COLO829 (cell line): Measurements from ENCODE around the gene MTCH1.

Experiments used
- DNase-seq: peaks from one replicate; pipeline ENCODE4 v3.0.0; 2012; ENCODE audit warnings: low spot score

Gene MTCH1

DNA sequence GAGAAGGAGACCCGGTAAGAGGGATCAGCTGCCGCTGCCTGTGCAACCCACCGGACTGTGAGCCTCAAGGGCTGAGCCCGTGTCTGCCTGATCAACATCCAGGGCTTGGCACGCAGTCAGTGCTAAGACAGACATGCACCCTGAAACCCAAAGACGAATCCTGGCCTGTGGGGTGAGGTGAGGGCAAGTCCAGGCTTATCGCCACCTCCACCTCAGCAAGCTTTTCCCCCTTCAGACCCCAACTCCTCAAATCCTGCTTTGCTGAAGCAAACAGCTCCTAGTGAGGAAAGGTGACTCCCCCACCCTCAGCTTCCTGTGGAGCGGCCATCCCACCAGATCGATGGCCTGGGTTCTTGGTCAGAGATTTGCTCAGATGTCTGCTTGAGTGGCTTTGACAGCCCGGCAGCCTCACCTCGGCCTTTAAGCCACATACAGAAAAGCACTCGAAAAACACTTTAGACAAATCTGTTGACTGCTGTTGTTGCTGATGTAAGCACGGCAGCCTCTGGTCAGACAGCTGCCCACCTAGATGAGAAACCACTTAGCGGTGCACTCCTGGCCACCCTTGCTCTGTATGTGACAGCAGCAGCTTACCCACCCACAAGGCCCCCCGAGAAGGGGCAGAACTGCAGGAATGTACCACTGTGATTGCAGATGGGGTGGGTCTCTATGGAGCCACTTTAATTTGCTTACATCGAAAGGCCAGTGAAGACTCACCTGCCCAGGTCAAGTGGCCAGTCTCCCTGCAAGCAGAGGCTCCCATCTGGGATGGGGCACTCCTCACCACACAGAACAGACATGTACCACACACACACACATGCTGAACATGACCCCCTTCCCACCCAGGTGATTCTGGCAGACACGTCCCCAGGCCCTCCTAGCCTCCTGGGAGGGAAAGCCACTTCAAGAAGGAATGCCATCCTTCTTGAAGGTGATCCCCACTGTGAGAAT lies 14.8 kb downstream of the MTCH1 start:
- no peak for DNase-seq

DNA sequence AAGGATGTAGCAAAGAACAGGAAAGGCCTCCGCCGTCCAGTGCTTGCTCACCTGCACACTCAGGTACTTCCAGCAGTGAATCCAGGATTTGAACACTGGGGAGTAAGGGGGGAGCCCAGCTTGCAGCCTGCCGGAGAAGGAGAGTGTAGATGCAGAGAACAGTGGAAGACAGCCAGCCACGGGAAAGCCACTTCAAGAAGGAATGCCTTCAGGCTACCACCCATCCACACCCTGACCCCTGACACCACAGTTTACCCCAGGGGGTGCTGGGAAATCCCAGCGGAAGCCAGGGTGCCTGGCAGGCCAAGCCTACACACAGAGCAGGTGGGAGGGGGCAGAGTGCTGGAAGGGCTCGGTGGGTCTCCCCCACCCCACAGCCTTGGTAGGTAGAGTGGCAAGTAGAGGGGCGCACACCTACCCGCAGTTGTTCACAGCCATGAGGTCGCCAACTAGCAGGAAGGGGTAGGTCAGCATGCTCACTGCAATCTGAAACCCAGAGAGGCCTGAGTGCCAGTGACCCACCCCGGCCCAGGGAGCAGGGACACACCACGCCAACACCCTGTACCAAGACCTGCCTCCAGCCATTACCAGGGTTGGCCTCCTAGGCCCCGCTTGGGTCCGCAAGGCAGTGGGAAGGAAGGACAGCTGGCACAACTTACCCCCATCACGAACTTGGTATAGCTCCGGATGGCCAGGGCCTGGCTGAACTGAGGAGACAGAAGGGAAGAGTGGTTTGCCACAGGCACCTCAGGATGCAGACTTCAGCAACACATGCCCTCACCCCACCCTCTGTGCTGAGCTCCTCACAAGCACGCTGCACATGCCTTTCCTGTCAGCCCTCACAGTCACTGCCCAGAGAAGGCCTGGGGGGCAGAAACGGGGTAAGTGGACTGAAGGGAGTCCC lies 15.8 kb downstream of the MTCH1 start:
- DNase-seq = no peak

DNA sequence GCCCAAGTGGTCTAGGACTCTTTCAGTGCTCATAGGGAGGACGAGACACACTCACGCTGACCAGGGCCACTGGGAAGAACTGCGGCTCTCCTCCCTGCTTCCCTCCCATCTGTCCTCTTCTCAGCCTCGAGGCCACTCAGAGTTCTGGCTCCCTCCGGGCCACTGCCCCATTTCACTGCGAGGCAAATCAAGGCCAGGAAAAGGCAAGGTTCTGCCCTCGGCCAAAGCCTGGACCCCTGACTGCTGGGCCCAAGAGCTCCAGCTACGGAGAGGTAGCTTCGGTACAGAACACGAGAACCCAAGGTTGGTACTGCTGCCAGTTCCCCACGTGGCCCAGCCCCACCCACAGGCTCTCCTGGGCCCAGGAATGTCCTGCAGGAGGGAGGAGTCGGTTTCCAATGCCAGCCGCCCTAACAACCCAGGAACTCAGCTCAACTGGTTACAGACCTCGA lies 16.7 kb downstream of the MTCH1 start:
- no peak for DNase-seq

DNA sequence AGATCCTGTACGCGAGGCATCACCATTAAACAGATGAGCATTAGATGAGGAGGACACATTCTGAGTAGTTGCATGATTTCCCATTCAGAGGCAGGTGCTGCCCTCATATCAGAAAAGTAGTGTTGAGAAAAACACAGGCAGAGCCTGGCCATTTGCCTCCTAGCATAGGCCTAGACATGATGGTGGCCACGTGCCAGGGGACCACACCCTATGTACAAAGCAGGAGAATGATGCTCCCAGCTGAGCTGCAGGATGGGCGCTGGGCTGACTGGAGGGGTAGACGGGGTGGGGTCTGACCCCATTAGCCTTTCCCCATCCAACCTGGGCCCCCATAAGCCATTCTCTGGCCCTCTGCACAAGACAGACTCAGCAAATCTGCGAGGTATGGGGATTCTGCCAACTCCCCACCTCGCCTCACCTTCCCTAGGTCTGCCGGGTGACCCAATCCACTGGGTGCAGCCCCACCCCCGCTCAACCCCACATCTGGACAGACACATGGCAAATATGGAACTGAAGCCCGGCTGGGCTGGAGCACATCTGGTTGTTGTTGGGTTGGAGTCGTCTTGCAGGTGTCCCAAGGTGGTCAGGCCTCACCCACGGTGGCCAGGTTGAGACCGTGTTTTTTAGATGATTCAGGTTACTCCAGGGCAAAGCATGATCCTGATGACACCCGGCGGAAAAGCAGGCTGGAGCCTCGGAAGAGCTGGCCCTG lies 17.6 kb downstream of the MTCH1 start:
- DNase-seq = no peak

DNA sequence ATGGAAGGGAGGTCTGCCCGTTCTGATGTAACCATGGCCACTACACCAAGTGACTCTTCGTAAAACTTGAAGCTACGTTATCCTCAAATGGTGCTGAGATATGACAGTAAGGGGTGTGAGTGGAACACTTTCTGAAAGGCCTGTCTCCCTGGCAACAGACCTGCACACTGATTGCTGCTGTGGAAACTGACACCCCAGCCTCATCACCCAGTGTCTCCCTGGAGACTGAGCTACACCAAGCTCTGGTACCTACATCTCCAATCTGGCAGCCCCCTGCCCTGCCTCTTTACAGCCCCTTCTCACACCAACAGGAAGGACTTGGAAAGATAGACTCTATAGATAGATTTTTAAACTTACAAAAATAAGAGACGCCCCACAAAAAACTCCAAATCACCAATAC lies 18.2 kb downstream of the MTCH1 start:
- no peak for DNase-seq

DNA sequence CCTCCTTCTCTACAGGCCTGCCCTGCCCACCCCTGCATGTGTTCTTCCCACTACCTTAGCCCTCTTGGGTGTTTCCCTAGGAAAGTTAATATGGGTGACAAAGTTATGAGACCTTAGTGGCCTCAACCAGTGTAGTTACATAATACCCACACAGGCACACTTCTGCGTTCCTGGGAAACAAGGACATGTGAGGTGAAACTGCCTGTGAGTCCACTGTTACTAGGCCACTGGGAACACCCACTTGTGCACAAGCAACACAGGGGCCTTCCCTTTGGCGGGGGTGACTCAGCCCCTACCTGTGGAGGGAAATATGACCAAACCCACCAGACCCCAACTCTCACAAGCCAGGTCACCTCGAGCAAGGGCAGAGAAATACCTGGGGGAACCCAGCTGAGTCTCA lies 18.7 kb downstream of the MTCH1 start:
- DNase-seq = no peak

DNA sequence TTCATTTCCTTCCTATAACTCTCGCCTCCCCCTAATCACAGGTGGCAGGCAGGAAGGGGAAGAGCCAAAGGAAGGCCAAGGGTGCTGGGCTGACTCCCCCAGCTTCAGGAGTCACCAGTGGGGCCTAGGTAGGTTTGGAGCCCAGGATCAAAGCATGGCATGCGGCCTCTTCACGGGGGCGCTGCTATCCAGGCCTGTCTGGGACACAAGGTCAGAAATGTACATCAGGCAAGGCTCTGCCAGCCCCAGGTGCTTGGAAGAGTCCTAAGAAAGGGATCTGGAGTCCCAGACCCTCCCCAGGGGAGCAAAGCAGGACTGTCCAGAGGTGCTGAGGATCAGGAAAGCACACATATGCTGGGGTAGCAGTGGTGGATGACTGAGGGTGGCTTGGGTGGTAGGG lies 21.1 kb downstream of the MTCH1 start:
- no peak for DNase-seq

DNA sequence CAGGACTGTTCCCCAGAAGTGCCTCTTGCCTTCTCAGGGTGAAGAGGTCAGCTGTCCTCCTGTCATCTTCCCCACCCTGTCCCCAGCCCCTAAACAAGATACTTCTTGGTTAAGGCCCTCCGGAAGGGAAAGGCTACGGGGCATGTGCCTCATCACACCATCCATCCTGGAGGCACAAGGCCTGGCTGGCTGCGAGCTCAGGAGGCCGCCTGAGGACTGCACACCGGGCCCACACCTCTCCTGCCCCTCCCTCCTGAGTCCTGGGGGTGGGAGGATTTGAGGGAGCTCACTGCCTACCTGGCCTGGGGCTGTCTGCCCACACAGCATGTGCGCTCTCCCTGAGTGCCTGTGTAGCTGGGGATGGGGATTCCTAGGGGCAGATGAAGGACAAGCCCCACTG lies 21.6 kb downstream of the MTCH1 start:
- no peak for DNase-seq

DNA sequence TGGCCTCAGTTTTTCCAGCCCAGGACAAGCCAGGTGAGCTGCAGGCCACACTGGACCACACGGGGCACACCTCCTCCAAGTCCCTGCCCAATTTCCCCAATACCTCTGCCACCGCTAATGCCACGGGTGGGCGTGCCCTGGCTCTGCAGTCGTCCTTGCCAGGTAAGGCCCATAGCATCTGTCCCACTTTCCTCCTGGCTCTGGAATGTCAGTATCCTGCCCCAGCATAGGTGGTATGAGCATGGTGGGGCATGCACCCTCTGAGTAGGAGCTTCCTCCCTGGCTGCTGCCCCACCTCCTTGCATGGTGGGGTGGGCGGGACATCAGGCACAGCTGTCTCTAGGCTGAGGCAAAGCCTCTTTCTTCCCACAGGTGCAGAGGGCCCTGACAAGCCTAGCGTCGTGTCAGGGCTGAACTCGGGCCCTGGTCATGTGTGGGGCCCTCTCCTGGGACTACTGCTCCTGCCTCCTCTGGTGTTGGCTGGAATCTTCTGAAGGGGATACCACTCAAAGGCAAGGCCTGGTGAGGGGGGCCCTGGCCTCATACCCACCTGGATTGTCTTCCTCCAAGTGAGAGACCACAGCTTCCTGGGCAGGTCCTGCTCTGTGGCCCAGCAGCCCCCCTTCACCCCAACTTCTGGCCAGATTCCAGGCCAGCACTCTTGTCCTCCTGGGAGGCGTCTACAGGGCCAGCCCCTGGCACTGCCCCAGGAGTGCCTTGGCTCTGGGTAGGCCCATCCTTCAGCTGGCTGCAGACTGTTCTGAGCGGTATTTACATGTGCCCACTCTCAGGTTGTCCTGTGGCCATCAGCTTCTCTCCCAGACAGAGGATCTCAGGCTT lies 22.3 kb downstream of the MTCH1 start:
- no peak for DNase-seq

DNA sequence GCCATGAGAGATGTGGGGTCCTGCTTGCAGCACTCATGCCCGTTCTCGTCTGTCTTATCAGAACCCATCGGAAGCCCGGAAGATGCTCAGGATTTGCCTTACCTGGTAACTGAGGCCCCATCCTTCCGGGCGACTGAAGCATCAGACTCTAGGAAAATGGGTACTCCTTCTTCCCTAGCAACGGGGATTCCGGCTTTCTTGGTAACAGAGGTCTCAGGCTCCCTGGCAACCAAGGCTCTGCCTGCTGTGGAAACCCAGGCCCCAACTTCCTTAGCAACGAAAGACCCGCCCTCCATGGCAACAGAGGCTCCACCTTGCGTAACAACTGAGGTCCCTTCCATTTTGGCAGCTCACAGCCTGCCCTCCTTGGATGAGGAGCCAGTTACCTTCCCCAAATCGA lies 23.1 kb downstream of the MTCH1 start:
- no peak for DNase-seq

DNA sequence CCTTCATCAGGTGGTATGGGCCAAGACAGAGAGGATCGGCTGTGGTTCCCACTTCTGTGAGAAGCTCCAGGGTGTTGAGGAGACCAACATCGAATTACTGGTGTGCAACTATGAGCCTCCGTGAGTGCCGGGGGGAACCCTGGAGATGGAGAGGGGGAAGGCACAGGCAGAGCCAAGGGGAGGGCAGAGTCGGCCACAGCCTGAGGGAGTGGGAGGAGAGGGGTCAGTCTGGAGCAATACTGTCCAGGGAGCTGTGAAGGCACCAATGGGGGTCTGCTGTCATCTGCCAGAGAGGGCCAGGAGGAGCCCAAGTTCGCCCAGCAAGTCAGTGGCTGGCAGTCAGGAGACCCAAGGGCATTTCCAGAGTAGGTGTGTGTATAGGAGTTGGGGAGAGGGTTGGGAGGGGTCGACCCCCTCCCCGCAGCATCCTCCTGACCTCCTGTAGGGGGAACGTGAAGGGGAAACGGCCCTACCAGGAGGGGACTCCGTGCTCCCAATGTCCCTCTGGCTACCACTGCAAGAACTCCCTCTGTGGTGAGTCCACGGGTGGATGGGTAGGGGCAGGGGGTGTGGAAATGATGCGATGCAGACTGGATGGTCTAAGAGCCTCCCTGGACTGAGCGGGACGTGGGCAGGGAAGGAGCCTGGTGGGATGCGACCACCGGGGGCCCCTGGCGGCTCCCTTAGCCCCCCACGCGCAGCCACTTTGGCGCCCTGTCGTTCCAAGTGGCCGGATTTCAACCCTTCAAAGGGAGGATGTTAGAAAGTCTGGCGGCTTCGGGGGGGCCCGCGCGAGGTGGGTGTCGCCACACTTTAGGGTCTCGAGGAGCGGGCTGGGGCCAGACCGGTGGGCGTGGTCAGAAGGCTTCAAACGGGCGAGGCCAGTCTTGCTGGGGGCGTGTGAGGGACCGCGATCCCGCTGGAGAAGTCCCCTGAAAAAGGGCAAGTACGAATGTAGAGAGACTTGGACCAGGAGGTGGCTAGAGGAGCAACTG lies 24.3 kb downstream of the MTCH1 start:
- no peak for DNase-seq

DNA sequence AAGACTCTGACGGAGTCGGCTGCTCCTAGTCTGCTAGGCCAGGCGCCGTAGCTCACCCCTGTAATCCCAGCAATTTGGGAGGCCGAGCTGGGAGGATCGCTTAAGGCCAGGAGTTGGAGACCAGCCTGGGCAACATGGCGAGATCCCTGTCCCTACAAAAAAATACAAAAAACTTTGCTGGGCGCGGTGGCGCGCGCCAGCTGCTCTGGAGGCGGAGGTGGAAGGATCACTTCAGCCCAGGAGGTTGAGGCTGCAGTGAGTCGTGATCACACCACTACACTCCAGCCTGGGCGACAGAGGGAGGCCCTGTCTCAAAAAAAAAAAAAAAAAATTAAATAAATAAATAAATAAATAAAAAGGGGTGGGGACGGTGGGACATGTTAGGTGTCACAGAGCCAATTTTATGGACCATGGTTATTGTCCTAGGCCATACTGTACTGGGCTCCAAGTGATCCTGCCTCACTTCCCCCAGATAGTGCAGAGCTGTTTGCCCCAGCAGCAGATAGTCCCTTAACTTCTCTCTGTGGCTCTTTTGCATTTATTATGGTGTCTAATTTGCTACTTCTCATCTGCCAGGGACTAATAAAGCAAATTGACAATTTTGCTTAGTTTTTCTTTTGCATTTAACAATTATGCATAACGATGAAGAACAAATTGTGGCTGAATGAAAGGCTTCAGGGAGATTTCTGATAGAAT lies 26.3 kb downstream of the MTCH1 start:
- no peak for DNase-seq

DNA sequence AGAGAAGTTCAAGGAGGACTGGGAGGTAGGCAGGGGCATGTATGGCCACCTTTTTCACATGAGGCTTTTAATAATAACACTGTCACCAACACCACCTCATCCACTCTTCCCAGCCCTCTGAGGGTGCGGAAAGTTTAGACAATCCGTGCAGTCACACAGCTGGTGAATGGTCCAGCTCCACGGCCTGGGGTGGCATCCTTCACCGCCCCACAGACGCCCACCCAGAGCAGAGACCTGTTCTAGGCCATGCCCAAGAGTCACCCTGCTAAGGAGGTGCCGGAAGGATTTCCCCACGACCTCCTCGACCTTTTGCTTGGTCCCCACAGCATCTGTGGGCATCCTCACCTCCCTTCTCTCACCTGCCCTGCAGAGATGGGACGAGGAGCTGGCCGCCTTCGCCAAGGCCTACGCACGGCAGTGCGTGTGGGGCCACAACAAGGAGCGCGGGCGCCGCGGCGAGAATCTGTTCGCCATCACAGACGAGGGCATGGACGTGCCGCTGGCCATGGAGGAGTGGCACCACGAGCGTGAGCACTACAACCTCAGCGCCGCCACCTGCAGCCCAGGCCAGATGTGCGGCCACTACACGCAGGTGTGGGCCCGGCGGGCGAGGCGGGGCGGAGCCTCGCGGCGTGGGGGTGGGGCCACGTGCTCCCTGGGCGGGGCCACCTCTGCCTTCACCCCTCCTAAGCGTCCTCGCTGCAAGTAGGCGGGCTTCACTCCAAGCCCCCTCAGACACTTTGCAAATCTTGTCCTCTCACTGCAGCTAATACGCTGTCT lies 27.0 kb downstream of the MTCH1 start:
- DNase-seq = no peak

DNA sequence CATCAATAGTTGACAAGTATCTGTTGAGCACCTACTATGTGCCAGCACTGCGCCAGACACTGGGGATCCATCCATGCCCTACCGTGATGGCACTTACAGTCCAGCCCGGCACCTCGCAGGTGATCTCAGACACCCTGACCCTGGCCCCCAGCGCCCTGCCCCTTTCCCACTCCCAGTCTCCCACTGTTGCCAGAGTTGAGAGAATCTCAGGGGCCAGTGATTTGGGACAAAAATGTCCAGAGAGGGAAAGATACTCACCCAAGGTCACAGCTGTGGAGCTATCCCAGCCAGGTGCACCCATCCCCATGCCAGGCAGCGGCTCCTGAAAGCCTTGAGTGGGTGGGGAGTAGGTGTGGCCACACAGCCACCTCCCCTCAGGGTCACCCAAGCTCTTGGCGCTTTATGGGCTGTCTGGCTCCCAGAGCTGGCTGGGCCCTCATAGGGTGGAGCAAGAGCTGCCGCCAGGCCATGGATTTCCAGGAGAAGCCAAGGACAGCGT lies 28.2 kb downstream of the MTCH1 start:
- no peak for DNase-seq

DNA sequence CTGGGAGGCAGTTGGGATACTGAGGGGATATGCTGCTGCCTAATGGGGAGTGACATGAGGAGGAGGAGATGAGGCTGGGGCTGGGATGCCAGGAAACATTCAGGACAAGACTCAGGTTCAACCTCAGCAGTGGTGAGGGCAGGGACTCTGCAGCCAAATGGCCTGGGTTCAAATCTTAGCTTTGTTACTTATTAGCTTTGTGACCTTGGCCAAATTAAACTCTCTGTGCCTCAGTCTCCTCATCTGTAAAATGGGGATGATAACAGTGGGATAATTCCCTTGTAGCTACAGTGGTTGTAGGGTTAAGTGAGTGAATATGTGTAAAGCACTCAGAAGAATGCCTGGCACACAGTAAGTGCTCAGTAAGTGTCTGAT lies 29.6 kb downstream of the MTCH1 start:
- no peak for DNase-seq

DNA sequence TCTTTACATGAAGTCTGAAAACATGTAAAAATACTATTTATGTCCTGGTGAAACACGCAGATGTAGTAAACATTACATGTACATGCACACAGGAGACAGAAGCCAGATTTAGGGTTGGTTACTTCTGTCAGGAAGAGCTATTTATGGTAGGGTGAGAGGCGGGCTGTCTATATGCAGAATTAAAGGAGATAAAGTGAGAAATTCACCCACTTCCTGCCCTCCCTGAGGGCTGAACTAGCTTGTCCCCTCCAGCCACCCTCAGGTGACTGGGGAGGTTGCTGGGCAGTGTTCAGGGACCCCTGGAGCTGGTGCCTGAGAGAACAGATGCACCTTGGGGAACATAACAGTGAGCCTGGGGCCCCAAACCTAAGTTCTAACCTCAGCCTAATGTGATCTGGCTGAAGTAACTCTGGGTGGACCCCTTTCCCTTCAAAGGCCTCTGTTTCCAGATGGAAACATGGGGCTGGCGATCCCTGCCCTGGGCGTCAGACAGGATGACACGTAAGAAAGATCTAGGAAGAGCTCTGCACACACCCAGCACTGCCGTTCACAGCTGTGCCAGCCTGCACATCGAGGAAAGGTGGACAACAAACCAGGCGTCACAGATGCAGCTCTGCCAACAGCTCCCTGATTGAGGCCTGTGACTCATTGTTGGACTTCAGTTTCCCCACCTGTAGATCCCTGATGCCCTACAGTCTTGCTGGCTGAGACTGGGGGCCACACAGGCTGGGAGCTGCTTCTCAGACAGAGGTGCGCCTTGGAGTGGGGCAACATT lies 30.1 kb downstream of the MTCH1 start:
- no peak for DNase-seq

DNA sequence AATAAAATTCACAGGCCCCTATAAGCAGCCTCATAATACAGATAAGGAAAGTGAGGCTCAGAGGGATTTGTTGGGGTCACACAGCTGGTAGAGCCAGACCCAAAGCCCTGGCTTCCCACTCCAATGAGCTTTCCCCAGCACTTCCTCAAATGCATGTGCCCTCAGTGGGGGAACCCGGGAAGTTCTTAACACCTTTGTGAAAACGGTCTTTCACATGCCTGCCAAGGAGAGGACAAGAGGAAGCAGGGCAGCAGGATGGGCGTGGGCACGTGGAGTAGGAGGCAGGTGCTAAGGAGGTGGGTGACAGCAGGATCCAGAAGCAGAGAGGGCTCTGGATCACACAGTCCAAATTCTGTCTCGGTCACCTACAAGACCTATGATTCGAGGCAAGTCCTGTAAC lies 30.9 kb downstream of the MTCH1 start:
- DNase-seq = no peak
